Loucy (cell line): Measurements from ENCODE around the gene NEK9.

Experiments used
- H2AFZ ChIP-seq: fragments of 200-600 bp; sonication (generic); 2 replicates; pipeline ENCODE4 v1.6.0; 2016; ENCODE audit warnings: antibody characterized with exemption, mild to moderate bottlenecking, low read length, moderate library complexity
- H3F3A ChIP-seq: fragments of 200-600 bp; 2 replicates; pipeline ENCODE4 v1.6.0; 2016; ENCODE audit warnings: antibody characterized with exemption, low read depth, mild to moderate bottlenecking
- H3K27me3 ChIP-seq: fragments of 200-600 bp; sonication (generic); 2 replicates; pipeline ENCODE4 v1.6.1; 2014; ENCODE audit warnings: low read length, mild to moderate bottlenecking; ENCODE audit not compliant: insufficient read depth, poor library complexity, severe bottlenecking
- H3K36me3 ChIP-seq: fragments of 200-600 bp; sonication (generic); 2 replicates; pipeline ENCODE4 v1.6.1; 2016; ENCODE audit warnings: low read length; ENCODE audit not compliant: insufficient read depth
- H3K4me1 ChIP-seq: fragments of 200-600 bp; sonication (generic); 2 replicates; pipeline ENCODE4 v1.5.1; 2014; ENCODE audit warnings: low read length, mild to moderate bottlenecking; ENCODE audit not compliant: insufficient read depth, poor library complexity, severe bottlenecking
- H3K4me2 ChIP-seq: fragments of 200-600 bp; sonication (generic); 2 replicates; pipeline ENCODE4 v1.6.0; 2014; ENCODE audit warnings: antibody characterized with exemption, low read length, low read depth, mild to moderate bottlenecking; ENCODE audit not compliant: poor library complexity, severe bottlenecking
- H3K4me3 ChIP-seq: fragments of 200-600 bp; sonication (generic); 2 replicates; pipeline ENCODE4 v1.5.1; 2014; ENCODE audit warnings: low read length, mild to moderate bottlenecking, mixed read lengths; ENCODE audit not compliant: poor library complexity, severe bottlenecking
- H3K79me2 ChIP-seq: fragments of 200-600 bp; sonication (generic); 2 replicates; pipeline ENCODE4 v1.6.1; 2014; ENCODE audit warnings: low read length; ENCODE audit not compliant: insufficient read depth
- H3K9ac ChIP-seq: fragments of 200-600 bp; sonication (generic); 2 replicates; pipeline ENCODE4 v1.6.0; 2014; ENCODE audit warnings: mild to moderate bottlenecking, low read depth, low read length, moderate library complexity; ENCODE audit not compliant: poor library complexity, severe bottlenecking
- H3K9me2 ChIP-seq: fragments of 200-600 bp; sonication (generic); replicated peaks from 2 replicates; pipeline ENCODE4 v1.6.1; 2016; ENCODE audit warnings: low read depth, low read length, mixed read lengths
- H3K9me3 ChIP-seq: fragments of 200-600 bp; sonication (generic); 2 replicates; pipeline ENCODE4 v1.6.1; 2014; ENCODE audit warnings: mild to moderate bottlenecking, antibody characterized with exemption, low read length, low read depth; ENCODE audit not compliant: insufficient read depth
- H4K20me1 ChIP-seq: fragments of 200-600 bp; sonication (generic); 2 replicates; pipeline ENCODE4 v1.6.0; 2014; ENCODE audit warnings: antibody characterized with exemption, low read length, mild to moderate bottlenecking; ENCODE audit not compliant: insufficient read depth, poor library complexity, severe bottlenecking
- CTCF ChIP-seq: fragments of 200-600 bp; sonication (generic); conservative IDR thresholded peaks from 2 replicates; pipeline ENCODE4 v1.5.1; 2014; ENCODE audit warnings: mild to moderate bottlenecking, antibody characterized with exemption, low read length
- EZH2phosphoT487 ChIP-seq: fragments of 200-600 bp; IDR thresholded peaks from 2 replicates; pipeline ENCODE4 v1.6.1; 2018; ENCODE audit warnings: antibody characterized with exemption, mild to moderate bottlenecking, moderate library complexity, borderline replicate concordance

Gene NEK9

GRCh38 chr14:75079521-75079920 is 47.3 kb downstream of the NEK9 start:
- Histone ChIP-seq H3K9ac (no peak overlapping the region), H3K9me2 (no peaks in the 10 kb centered on the region), H3K4me1 (no peaks in the 10 kb centered on the region), H4K20me1 (no peaks in the 10 kb centered on the region), H3F3A (no peaks in the 10 kb centered on the region), H3K79me2 (no peaks in the 10 kb centered on the region), H3K4me2 (no peak overlapping the region), H3K36me3 (peaks cover 18% of the 10 kb centered on the region; the same call in 1 of the 2 replicates), H2AFZ (no peak overlapping the region), H3K9me3 (no peaks in the 10 kb centered on the region), H3K4me3 (no peak overlapping the region), H3K27me3 (no peaks in the 10 kb centered on the region)
- TF ChIP-seq CTCF = no peak
- TF ChIP-seq EZH2phosphoT487 = no peak

- Histone ChIP-seq H3K27me3 (no peaks in the 10 kb centered on the region), H3K79me2 (no peaks in the 10 kb centered on the region), H2AFZ (no peak overlapping the region), H3F3A (no peaks in the 10 kb centered on the region), H3K9ac (no peak overlapping the region), H3K4me1 (no peaks in the 10 kb centered on the region), H3K9me3 (no peaks in the 10 kb centered on the region), H3K36me3 (0 out of 2 replicates have a peak, but pooled peaks cover under 1% of the 10 kb centered on the region), H4K20me1 (no peaks in the 10 kb centered on the region), H3K4me2 (no peak overlapping the region), H3K9me2 (no peaks in the 10 kb centered on the region), H3K4me3 (no peak overlapping the region)
- TF ChIP-seq EZH2phosphoT487 (no peak), CTCF (no peak)
Measured at GRCh38 chr14:75077794-75078193, 49.1 kb downstream of the NEK9 start.

DNA sequence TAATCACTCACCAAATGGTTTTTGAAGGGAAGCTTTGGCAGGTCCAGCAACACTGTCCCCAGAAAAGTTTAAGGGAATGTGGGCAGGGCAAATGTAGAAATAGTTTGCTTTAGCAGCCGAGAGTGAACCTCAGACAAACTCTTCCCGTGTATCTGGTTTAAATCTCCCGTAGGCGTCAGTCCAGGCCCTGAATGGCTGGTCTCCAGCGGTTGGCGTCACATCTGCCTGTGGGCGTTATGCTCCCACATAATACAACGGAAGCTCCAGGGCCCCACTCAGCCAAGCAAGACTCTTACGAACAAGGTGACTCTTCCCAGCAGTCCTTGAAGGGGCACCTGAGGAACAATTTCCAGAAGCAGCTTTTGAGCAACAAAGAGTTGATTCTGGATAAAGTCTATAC is 56.5 kb downstream of the NEK9 start:
- H3K4me1 ChIP-seq = no peaks in the 10 kb centered on the region
- no peaks in the 10 kb centered on the region for H3F3A ChIP-seq
- no peaks in the 10 kb centered on the region for H3K79me2 ChIP-seq
- H2AFZ ChIP-seq = no peak overlapping the region
- H3K4me2 ChIP-seq = no peak overlapping the region
- no peaks in the 10 kb centered on the region for H4K20me1 ChIP-seq
- H3K4me3 ChIP-seq = no peak overlapping the region
- no peak for TF ChIP-seq EZH2phosphoT487
- no peak for TF ChIP-seq CTCF
- H3K9ac ChIP-seq = no peak overlapping the region
- no peaks in the 10 kb centered on the region for H3K36me3 ChIP-seq
- no peaks in the 10 kb centered on the region for H3K9me3 ChIP-seq
- H3K9me2 ChIP-seq = no peaks in the 10 kb centered on the region
- H3K27me3 ChIP-seq = no peaks in the 10 kb centered on the region
